BLaER1 treated with 17β-estradiol and CSF1 and Interleukin-3, amounts not matched to agents 10 nM and 100 nM (cell line): ENCODE measurements around the gene C3orf20.

Experiments used
- H3K27ac ChIP-seq, 11 experiments: shearing (Covaris generic); formaldehyde crosslinking; 2 replicates each; pipeline ENCODE4 v1.8.1; 2022
- H3K27me3 ChIP-seq, 11 experiments: shearing (Covaris generic); formaldehyde crosslinking; 2 replicates each; pipeline ENCODE4 v1.8.1; 2022
- H3K36me3 ChIP-seq, 11 experiments: shearing (Covaris generic); formaldehyde crosslinking; 2 replicates each; pipeline ENCODE4 v1.8.1; 2022
- H3K4me1 ChIP-seq, 10 experiments: shearing (Covaris generic); formaldehyde crosslinking; 2 replicates each; pipeline ENCODE4 v1.8.1; 2022
- H3K4me2 ChIP-seq, 11 experiments: shearing (Covaris generic); formaldehyde crosslinking; 2 replicates each; pipeline ENCODE4 v1.8.1; 2022
- H3K4me3 ChIP-seq, 10 experiments: shearing (Covaris generic); formaldehyde crosslinking; 2 replicates each; pipeline ENCODE4 v1.8.1; 2022
- H3K9ac ChIP-seq, 11 experiments: shearing (Covaris generic); formaldehyde crosslinking; 2 replicates each; pipeline ENCODE4 v1.8.1; 2022
- H3K9me3 ChIP-seq, 11 experiments: shearing (Covaris generic); formaldehyde crosslinking; replicated peaks in 1 of 11; 2 replicates each; pipeline ENCODE4 v1.8.1; 2022
- H4K20me1 ChIP-seq, 11 experiments: shearing (Covaris generic); formaldehyde crosslinking; 2 replicates each; pipeline ENCODE4 v1.8.1; 2022
- Cebpa-rat ChIP-seq, 11 experiments: shearing (Covaris generic); IDR thresholded peaks; 2 replicates each; pipeline ENCODE4 v1.8.1; 2022

The C3orf20 gene

DNA sequence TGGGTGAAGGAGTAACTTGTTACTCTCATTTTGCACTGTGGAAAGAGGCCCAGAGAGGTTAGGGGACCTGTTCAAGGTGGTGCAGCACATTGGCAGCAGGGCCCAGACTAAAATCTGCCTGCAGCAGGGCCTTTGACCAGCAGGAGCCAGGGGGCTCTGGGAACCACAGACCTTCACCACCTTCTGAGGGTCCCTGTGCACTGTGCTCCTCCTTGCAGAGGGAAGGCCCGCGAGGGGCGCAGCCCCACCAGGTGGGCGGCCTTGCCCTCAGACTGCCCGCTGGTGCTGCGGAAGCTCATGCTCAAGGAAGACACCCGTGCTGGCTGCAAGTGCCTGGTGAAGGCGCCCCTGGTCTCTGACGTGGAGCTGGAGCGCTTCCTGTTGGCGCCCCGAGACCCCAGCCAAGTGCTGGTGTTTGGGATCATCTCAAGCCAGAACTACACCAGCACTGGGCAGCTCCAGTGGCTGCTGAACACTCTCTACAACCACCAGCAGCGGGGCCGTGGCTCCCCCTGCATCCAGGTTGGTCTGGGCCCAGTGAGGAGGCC, 82.3 kb downstream of the C3orf20 start:
- no peaks in the 10 kb centered on the region for H4K20me1 ChIP-seq

DNA sequence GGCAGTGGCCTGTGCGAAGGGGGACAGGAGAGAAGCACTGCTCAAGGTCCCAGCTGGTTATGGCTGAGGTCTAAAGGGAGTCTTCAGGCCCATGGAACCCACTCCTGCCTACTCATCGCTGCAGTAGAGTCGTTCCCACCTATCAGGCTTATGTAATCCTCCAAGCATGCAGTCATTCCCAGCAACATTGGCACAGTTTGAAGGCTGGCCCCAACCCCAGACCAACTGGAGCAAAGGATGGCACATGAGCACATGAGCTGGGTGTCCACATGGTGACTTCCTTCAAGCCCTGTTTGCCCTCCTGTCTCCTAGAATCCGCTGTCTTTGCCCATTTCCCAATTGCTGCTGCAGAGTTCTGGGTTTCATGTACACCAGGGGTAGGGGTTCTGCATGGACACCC, 83.4 kb downstream of the C3orf20 start:
- Histone ChIP-seq H3K9me3 (no peaks in the 10 kb centered on the region), H3K4me1 (peaks cover 15 to 35% (median 28%) of the 10 kb centered on the region in 10 experiments), H3K27me3 (no peaks in the 10 kb centered on the region), H4K20me1 (no peaks in the 10 kb centered on the region), H3K27ac (no peak overlapping the region), H3K36me3 (no peaks in the 10 kb centered on the region), H3K9ac (no peak overlapping the region), H3K4me3 (no peak overlapping the region), H3K4me2 (no peak overlapping the region)
- TF ChIP-seq Cebpa-rat (IDR thresholded peaks at IDR 0.05) = no peak

More for the DNA sequence above, 82.3 kb downstream of the C3orf20 start:
- Histone ChIP-seq H3K9me3 (peaks cover 2 to 9% (median 8%) of the 10 kb centered on the region in 11 experiments; a peak in 14 of 22 replicates), H3K27ac (no peak overlapping the region), H3K27me3 (no peaks in the 10 kb centered on the region), H3K4me3 (no peak overlapping the region), H3K9ac (no peak overlapping the region), H3K4me2 (no peak overlapping the region; a peak in 1 of 22 replicates), H3K4me1 (peaks cover 15 to 35% (median 28%) of the 10 kb centered on the region in 10 experiments), H3K36me3 (no peaks in the 10 kb centered on the region)
- TF ChIP-seq Cebpa-rat (IDR thresholded peaks at IDR 0.05) = no peak

DNA sequence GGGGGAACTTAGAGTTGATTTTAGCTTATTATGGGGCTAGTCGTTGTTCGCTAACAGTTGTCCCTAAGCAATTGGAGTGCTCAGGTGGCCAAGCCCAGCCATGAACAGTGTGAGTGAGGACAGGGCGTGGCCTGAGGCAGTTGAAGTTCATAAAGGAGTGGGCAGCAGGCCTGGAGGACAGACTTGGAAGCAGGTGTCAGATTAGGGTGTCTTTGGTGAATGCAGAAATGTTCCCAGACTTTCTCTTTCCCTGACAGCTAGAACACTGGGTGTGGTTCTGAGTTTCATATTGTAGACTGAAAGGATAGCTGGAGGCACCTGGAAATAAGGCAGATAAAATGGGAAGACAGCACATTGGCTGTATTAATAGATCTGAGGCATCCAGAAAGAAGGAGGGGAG, 84.0 kb downstream of the C3orf20 start:
- H3K9ac ChIP-seq = no peak overlapping the region
- no peak overlapping the region for H3K27ac ChIP-seq
- H3K4me3 ChIP-seq = no peak overlapping the region
- H3K9me3 ChIP-seq = no peaks in the 10 kb centered on the region
- H3K4me1 ChIP-seq = peaks cover 13 to 31% (median 25%) of the 10 kb centered on the region in 10 experiments
- no peaks in the 10 kb centered on the region for H3K36me3 ChIP-seq
- no peaks in the 10 kb centered on the region for H3K27me3 ChIP-seq
- H3K4me2 ChIP-seq = no peak overlapping the region
- H4K20me1 ChIP-seq = no peaks in the 10 kb centered on the region
- TF ChIP-seq Cebpa-rat (IDR thresholded peaks at IDR 0.05) = no peak

DNA sequence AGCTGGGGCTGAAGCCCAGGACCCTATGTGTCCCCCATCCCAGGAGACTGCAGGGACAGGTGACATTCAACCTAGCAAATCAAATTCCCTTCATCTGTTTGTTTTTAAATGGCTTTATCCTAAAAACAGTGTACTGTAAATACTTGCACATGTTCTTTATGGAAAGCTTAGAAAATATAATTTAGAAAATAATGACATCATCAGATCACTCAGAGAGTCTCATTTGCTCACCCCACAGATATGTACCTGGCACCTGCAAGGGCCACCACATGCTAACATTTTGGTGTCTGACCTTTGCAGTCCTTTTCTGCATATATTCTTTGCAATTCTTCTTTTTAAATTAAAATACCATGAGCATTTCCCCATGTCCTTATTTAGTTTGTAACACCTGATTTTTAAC, 85.2 kb downstream of the C3orf20 start:
- Histone ChIP-seq H3K27me3 (no peaks in the 10 kb centered on the region), H3K4me1 (peaks cover 4 to 18% (median 13%) of the 10 kb centered on the region in 10 experiments; a peak in 19 of 20 replicates), H3K27ac (no peak overlapping the region), H3K9me3 (no peaks in the 10 kb centered on the region), H3K4me3 (no peak overlapping the region), H4K20me1 (no peaks in the 10 kb centered on the region), H3K36me3 (no peaks in the 10 kb centered on the region), H3K4me2 (no peak overlapping the region), H3K9ac (no peak overlapping the region)
- TF ChIP-seq Cebpa-rat (IDR thresholded peaks at IDR 0.05) = no peak

DNA sequence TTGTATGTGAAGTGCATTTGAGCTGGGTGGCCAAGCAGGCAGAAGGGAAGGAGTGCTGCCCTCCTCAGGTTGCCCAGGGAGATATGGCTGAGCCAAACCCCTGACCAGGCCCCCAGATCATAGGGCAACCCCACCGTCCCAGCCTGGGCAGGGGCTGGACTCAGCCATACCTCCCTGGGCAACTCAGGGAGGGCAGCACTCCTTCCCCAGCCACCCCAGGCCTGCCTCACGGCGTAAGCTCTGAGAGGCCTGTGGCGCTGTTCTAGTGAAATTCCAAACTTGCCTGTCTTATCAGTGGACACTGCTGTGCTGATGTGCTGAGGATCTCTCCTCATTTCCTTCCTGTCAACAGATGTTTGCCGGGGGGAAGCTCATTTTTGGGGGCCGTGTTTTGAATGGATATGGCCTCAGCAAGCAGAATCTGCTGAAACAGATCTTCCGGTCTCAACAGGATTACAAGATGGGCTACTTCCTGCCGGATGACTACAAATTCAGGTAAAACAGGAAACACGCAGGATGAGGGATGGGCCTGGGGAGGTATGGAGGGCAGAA, 86.3 kb downstream of the C3orf20 start:
- Histone ChIP-seq H3K4me2 (peak overlapping the region; percentile 2 to 67 (median 40); a peak in 13 of 22 replicates), H3K9ac (no peak overlapping the region; a peak in 1 of 22 replicates), H3K27me3 (no peaks in the 10 kb centered on the region), H4K20me1 (no peaks in the 10 kb centered on the region), H3K27ac (no peak overlapping the region), H3K9me3 (no peaks in the 10 kb centered on the region), H3K4me3 (no peak overlapping the region), H3K36me3 (no peaks in the 10 kb centered on the region), H3K4me1 (peaks cover 4 to 15% (median 9%) of the 10 kb centered on the region in 10 experiments; a peak in 18 of 20 replicates)
- no peak for TF ChIP-seq Cebpa-rat (IDR thresholded peaks at IDR 0.05)

DNA sequence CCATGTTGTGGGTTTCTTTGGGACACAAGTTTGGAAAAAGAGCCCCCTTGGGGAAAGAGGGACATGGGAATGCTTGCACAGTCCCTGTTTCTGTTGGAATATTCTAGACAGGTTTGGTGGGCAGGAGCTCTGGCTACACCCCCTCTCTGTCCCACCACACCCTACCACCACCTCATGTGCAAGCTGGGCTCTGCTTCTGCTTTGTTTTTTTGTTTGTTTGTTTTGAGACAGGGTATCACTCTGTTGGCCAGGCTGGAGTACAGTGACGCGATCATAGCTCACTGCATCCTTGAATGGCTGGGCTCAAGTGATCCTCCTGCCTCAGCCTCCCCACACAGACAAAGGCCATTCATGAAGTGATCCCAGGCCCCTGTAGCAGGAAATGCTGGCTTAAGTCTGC, 86.9 kb downstream of the C3orf20 start:
- Histone ChIP-seq H4K20me1 (no peaks in the 10 kb centered on the region), H3K4me3 (no peak overlapping the region), H3K9me3 (no peaks in the 10 kb centered on the region), H3K4me1 (peaks cover 4 to 12% (median 9%) of the 10 kb centered on the region in 10 experiments; a peak in 18 of 20 replicates), H3K27ac (no peak overlapping the region), H3K27me3 (no peaks in the 10 kb centered on the region), H3K36me3 (no peaks in the 10 kb centered on the region), H3K4me2 (peak overlapping the region in 8 of 11 experiments; percentile 2 to 67 (median 40); a peak in 6 of 22 replicates), H3K9ac (no peak overlapping the region)
- no peak for TF ChIP-seq Cebpa-rat (IDR thresholded peaks at IDR 0.05)

DNA sequence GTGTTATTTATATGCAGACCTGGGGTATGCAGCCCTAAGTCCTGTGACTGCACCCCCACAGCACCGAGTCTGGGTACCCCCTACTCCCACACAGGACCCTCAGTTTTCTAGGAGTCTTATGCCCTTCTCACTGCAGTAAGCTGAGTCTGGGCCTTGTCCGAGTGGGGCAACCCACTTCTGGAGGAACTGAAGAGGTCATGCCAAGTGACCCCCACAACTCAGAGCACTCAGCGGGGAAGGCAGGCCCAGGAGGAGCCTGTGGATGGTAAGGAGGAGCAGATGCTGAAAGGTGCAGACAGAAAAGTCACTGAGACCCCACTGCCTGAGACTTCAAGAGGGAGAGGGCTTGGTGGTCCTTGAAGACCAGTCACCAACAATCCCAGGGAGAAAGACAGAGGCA, 87.8 kb downstream of the C3orf20 start:
- H3K4me1 ChIP-seq = peaks cover 4 to 17% (median 12%) of the 10 kb centered on the region in 10 experiments; a peak in 18 of 20 replicates
- no peaks in the 10 kb centered on the region for H3K27me3 ChIP-seq
- no peak overlapping the region for H3K27ac ChIP-seq
- no peak for TF ChIP-seq Cebpa-rat (IDR thresholded peaks at IDR 0.05)
- H3K9ac ChIP-seq = no peak overlapping the region
- no peak overlapping the region for H3K4me2 ChIP-seq
- no peaks in the 10 kb centered on the region for H3K9me3 ChIP-seq
- H4K20me1 ChIP-seq = no peaks in the 10 kb centered on the region
- no peak overlapping the region for H3K4me3 ChIP-seq
- H3K36me3 ChIP-seq = no peaks in the 10 kb centered on the region

DNA sequence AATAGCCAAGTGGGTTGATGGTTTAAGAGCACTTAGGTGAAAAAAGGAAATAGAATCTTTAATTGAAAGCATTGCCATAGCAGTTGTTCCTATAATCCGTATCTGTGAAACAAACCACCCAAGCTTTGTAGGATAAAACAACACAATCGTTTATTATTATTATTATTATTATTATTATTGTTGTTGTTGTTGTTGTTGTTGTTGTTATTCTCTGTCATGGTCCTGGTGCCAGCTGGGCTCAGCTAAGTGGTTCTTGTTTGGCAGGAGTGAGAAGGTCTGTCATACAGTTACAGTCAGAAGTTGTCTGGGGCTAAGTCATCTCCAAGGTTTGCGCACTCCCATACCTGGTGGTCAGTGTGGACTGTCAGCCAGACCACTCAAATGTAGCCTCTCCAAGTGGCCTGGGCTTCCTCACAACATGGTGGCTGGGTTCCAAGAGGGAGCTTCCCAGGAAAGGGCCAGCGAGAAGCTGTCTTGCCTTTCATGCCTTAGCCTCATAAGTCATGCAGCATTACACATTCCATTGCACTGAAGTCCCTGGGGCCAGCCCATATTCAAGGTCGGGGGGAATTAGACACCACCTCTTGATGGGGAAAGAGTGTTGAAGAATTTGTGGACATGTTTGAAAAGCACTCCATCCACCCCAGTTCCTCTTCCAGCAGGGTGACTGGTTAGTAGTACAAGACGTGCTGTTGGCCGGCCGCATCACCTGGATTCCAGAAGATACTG, 89.6 kb downstream of the C3orf20 start:
- no peak overlapping the region for H3K4me2 ChIP-seq
- no peak overlapping the region for H3K4me3 ChIP-seq
- TF ChIP-seq Cebpa-rat (IDR thresholded peaks at IDR 0.05) = no peak
- H3K4me1 ChIP-seq = peaks cover 4 to 24% (median 16%) of the 10 kb centered on the region in 10 experiments; a peak in 18 of 20 replicates
- H3K36me3 ChIP-seq = no peaks in the 10 kb centered on the region
- H4K20me1 ChIP-seq = no peaks in the 10 kb centered on the region
- H3K27ac ChIP-seq = no peak overlapping the region
- H3K9ac ChIP-seq = no peak overlapping the region
- H3K27me3 ChIP-seq = no peaks in the 10 kb centered on the region
- H3K9me3 ChIP-seq = no peaks in the 10 kb centered on the region

DNA sequence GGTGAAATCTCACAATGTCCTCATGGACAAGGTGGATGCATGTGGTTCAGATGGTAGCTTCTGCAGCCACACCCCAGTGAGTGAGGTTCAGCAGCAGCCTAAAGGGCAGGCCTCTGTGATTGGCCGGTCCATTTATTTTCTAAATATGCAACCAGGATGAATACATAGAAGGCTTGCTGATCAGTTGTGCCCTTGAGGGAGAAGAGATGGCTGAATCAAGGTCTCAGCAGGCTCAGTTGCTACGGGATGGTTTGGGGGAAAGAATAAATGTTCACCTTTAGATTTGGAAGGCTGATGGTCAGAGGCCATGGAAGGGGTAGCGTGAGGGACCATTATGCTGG, 90.1 kb downstream of the C3orf20 start:
- H3K4me3 ChIP-seq = no peak overlapping the region
- H3K4me1 ChIP-seq = peaks cover 4 to 24% (median 16%) of the 10 kb centered on the region in 10 experiments; a peak in 18 of 20 replicates
- no peak for TF ChIP-seq Cebpa-rat (IDR thresholded peaks at IDR 0.05)
- no peak overlapping the region for H3K9ac ChIP-seq
- H3K9me3 ChIP-seq = no peaks in the 10 kb centered on the region
- H3K4me2 ChIP-seq = no peak overlapping the region
- H3K27me3 ChIP-seq = no peaks in the 10 kb centered on the region
- H3K27ac ChIP-seq = no peak overlapping the region
- no peaks in the 10 kb centered on the region for H4K20me1 ChIP-seq
- H3K36me3 ChIP-seq = no peaks in the 10 kb centered on the region
